Liver (tissue), 9 donors: Measurements from ENCODE around the gene IL36A. TPM values are rescaled to one million over a fixed set of nuclear protein-coding genes. Genes with fewer than 3 reads are reported as not detected.

Source experiments
- DNase-seq: peaks from one replicate; pipeline ENCODE4 v3.0.0-alpha.2; 2017; ENCODE audit warnings: low spot score
- H3K27ac ChIP-seq, 2 donors: one replicate each; pipeline ENCODE4 v1.7.0; 2013; ENCODE audit warnings: inconsistent platforms in 2 of 2, low read length in 2 of 2, control low read depth in 1 of 2, low read depth in 1 of 2, mild to moderate bottlenecking in 1 of 2
- H3K27me3 ChIP-seq, 4 donors: one replicate each; pipeline versions ENCODE4 v1.6.1 to v1.7.0; 2013; ENCODE audit warnings: low read length in 3 of 4, inconsistent platforms in 1 of 4, mild to moderate bottlenecking in 1 of 4, moderate library complexity in 1 of 4; ENCODE audit not compliant: control insufficient read depth in 4 of 4, insufficient read depth in 4 of 4
- H3K36me3 ChIP-seq, 4 donors: one replicate each; pipeline versions ENCODE4 v1.6.1 to v1.7.0; 2013; ENCODE audit warnings: low read length in 3 of 4, mild to moderate bottlenecking in 3 of 4, low read depth in 1 of 4, moderate library complexity in 1 of 4; ENCODE audit not compliant: control insufficient read depth in 4 of 4, insufficient read depth in 3 of 4
- H3K4me1 ChIP-seq, 4 donors: one replicate each; pipeline versions ENCODE4 v1.6.1 to v1.7.0; 2013; ENCODE audit warnings: low read length in 3 of 4, mild to moderate bottlenecking in 3 of 4, moderate library complexity in 1 of 4; ENCODE audit not compliant: control insufficient read depth in 4 of 4, insufficient read depth in 4 of 4
- H3K4me3 ChIP-seq, 3 donors: one replicate each; pipeline versions ENCODE4 v1.6.1 to v1.7.0; 2013; ENCODE audit warnings: low read length in 3 of 3, control low read depth in 1 of 3, low read depth in 1 of 3, mild to moderate bottlenecking in 1 of 3
- H3K9ac ChIP-seq, 2 donors: one replicate each; pipeline ENCODE4 v1.7.0; 2013; ENCODE audit warnings: low read length in 2 of 2, mild to moderate bottlenecking in 2 of 2, moderate library complexity in 2 of 2, control low read depth in 1 of 2, low read depth in 1 of 2
- H3K9me3 ChIP-seq, 4 donors: one replicate each; pipeline versions ENCODE4 v1.6.1 to v1.7.0; 2013; ENCODE audit warnings: low read length in 3 of 4; ENCODE audit not compliant: control insufficient read depth in 4 of 4
- CTCF ChIP-seq: fragments of 150-350 bp; IDR thresholded peaks from 2 replicates; pipeline ENCODE4 v1.5.1; 2017; ENCODE audit warnings: improper control_type of control experiment, low read depth, low read length; ENCODE audit not compliant: missing input control
- EGR1 ChIP-seq, 2 donors: IDR thresholded peaks; 2 replicates each; pipeline ENCODE4 v1.6.1; 2016 to 2018; ENCODE audit warnings: antibody characterized with exemption in 2 of 2, low read depth in 2 of 2
- FOXA2 ChIP-seq: IDR thresholded peaks from 2 replicates; pipeline ENCODE4 v1.6.1; 2016; ENCODE audit warnings: antibody characterized with exemption
- HNF4A ChIP-seq, 2 donors: conservative IDR thresholded peaks; 2 replicates each; pipeline ENCODE4 v1.6.1; 2016; ENCODE audit warnings: antibody characterized with exemption in 2 of 2, mild to moderate bottlenecking in 2 of 2
- HNF4G ChIP-seq: IDR thresholded peaks from 2 replicates; pipeline ENCODE4 v1.6.1; 2016; ENCODE audit warnings: antibody characterized with exemption
- RAD21 ChIP-seq, 2 donors: IDR thresholded peaks; 2 replicates each; pipeline ENCODE4 v1.6.1; 2016; ENCODE audit warnings: antibody characterized with exemption in 2 of 2, mild to moderate bottlenecking in 2 of 2
- YY1 ChIP-seq: IDR thresholded peaks from 2 replicates; pipeline ENCODE4 v1.6.1; 2016; ENCODE audit warnings: antibody characterized with exemption, mild to moderate bottlenecking
- WGBS: extraction: QIAGEN DNeasy Blood & Tissue Kit; methylation state at CpG from one replicate; pipeline ENCODE4 v1.1.7; 2013; 5-methylcytosine and 5-hydroxymethylcytosine counted together
- polyA plus RNA-seq, 2 donors: library from polyadenylated mRNA; stranded (reverse) in 1 of 2; unstranded in 1 of 2; fragments of 200-250 nt in 1 of 2; fragments of >200 nt in 1 of 2; fragmentation: Nextera tagmentation in 1 of 2; extraction: Ambion mirVana in 1 of 2; gene quantifications; one replicate each; pipeline versions ENCODE4 v1.2.1 to v1.2.3, GENCODE V29; 2013 to 2015
- total RNA-seq, 2 donors: library from RNA; depleted of rRNA; stranded (reverse); fragments of >200 nt; gene quantifications; one replicate each; pipeline ENCODE4 v1.2.3, GENCODE V29; 2014
- TF ChIP-seq, protein P1 (sequence below): IDR thresholded peaks from 2 replicates; pipeline ENCODE4 v1.6.1; 2016; ENCODE audit warnings: antibody characterized with exemption
- TF ChIP-seq, protein P2 (sequence below): IDR thresholded peaks from 2 replicates; pipeline ENCODE4 v1.6.1; 2016; ENCODE audit warnings: antibody characterized with exemption, mild to moderate bottlenecking
- donor health status: healthy.
- donor health status: healthy.
- donor health status: healthy.
- donor health status: healthy.
- donor health status: healthy.

IL36A gene
- total and polyA plus RNA-seq, 4 donors: not detected

DNA sequence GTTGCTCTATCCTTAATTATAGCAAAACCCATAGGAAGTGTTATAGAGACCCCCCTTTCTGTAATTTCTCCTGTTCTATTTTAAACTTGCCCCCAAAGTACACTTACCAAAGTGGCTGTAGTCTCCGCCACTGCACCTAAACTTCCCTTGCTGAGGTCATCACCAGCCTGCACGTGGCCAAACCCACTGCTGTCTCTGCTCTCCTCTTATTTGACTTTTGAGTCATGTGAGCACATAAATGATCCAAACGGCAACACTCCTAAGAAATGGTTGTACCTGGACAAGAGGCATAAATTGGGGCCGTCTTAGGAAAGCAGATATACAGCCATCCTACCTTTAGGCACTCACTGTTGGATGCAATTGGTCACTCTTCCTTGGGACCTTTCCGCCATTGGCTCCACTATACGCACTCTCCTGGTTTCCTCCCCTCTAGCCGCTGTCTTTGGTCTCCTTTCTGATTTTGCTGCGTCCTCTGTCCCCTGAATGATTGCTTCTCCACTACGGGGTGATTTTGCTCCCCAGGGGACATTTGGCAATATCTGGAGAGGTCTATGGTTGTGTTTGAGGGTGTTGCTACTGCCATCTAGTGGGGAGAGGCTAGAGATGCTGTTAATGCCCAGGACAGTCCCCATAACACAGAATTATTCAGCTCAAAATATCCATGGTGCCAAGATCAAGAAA lies 46.7 kb upstream of the IL36A start:
- TF ChIP-seq FOXA2: no peak
- TF ChIP-seq CTCF: peak; percentile 79
- TF ChIP-seq, protein P1, sequence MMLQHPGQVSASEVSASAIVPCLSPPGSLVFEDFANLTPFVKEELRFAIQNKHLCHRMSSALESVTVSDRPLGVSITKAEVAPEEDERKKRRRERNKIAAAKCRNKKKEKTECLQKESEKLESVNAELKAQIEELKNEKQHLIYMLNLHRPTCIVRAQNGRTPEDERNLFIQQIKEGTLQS: no peak
- peak in 1 of 2 donors; percentile 21 for TF ChIP-seq HNF4A (conservative IDR thresholded peaks at IDR 0.05)
- peak; percentile 83 to 85 for TF ChIP-seq RAD21 (IDR thresholded peaks at IDR 0.05)
- no peak for TF ChIP-seq EGR1 (IDR thresholded peaks at IDR 0.05; ENCODE audit: low read depth in 2 of 2)
- Histone ChIP-seq H3K4me3 (no peak overlapping the region), H3K4me1 (peaks cover 0 to 4% (median 2%) of the 10 kb centered on the region in 4 donors), H3K27me3 (no peaks in the 10 kb centered on the region), H3K36me3 (no peaks in the 10 kb centered on the region), H3K9ac (no peak overlapping the region), H3K27ac (no peak overlapping the region), H3K9me3 (no peaks in the 10 kb centered on the region)
- DNase-seq: no peak
- WGBS: 49% methylated on average over 9 of the region's 9 CpGs

DNA sequence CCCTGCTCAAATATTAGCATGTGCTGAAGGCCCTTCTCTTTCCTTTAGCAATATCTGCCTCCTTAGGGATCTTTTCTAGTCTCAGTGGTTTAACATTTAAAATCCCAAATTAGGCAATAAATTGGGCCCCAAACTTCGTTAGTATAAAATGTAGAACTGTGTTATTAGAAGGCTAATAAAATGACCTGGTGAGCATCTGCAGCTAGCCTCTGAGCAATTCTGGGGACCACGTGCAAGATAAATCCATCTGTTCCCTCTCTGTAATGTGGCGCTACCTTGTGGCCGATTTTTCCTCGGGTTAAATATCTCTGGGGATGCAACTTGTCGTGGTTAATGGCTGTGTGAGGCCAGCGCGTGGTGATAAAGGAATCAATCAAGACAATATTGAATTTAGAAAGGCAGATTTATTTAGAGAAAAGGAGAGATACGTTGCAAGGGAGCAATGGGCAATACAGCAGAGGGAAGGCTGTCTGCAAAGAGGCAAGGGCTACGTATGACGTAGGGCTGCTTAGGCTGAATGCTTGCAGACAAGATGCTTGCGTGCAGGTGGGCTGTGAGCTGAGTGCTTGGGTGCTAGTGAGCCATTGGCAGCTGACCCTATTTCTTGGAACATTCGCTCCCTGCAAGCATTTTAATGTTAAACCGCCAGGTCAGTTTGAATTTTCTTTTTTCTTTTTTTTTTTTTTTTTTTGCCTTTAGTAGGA lies 46.0 kb upstream of the IL36A start:
- H3K27me3 ChIP-seq: no peaks in the 10 kb centered on the region
- H3K4me1 ChIP-seq: peaks cover 0 to 4% (median 2%) of the 10 kb centered on the region in 4 donors
- no peaks in the 10 kb centered on the region for H3K9me3 ChIP-seq
- H3K36me3 ChIP-seq: no peaks in the 10 kb centered on the region
- WGBS: 72% methylated on average over 14 of the region's 14 CpGs
- H3K4me3 ChIP-seq: no peak overlapping the region
- no peak for DNase-seq
- TF ChIP-seq HNF4G: no peak
- TF ChIP-seq, protein P1: peak; percentile 10
- TF ChIP-seq, protein P2, sequence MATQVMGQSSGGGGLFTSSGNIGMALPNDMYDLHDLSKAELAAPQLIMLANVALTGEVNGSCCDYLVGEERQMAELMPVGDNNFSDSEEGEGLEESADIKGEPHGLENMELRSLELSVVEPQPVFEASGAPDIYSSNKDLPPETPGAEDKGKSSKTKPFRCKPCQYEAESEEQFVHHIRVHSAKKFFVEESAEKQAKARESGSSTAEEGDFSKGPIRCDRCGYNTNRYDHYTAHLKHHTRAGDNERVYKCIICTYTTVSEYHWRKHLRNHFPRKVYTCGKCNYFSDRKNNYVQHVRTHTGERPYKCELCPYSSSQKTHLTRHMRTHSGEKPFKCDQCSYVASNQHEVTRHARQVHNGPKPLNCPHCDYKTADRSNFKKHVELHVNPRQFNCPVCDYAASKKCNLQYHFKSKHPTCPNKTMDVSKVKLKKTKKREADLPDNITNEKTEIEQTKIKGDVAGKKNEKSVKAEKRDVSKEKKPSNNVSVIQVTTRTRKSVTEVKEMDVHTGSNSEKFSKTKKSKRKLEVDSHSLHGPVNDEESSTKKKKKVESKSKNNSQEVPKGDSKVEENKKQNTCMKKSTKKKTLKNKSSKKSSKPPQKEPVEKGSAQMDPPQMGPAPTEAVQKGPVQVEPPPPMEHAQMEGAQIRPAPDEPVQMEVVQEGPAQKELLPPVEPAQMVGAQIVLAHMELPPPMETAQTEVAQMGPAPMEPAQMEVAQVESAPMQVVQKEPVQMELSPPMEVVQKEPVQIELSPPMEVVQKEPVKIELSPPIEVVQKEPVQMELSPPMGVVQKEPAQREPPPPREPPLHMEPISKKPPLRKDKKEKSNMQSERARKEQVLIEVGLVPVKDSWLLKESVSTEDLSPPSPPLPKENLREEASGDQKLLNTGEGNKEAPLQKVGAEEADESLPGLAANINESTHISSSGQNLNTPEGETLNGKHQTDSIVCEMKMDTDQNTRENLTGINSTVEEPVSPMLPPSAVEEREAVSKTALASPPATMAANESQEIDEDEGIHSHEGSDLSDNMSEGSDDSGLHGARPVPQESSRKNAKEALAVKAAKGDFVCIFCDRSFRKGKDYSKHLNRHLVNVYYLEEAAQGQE: no peak
- no peak for TF ChIP-seq FOXA2
- no peak for TF ChIP-seq YY1
- no peak overlapping the region for H3K9ac ChIP-seq
- no peak overlapping the region for H3K27ac ChIP-seq
